Activated naive CD4-positive, alpha-beta T cell treated with anti-CD3 and anti-CD28 coated beads, Interleukin-2, amount 50 U/mL, for 24 hours (primary cell): ENCODE measurements around the gene IL2RA.

ENCODE experiments used
- H3K27ac Mint-ChIP-seq: one replicate; pipeline ENCODE4 v1.8.0; 2021; ENCODE audit warnings: mild to moderate bottlenecking, mixed read lengths
- H3K27me3 Mint-ChIP-seq: one replicate; pipeline ENCODE4 v1.8.0; 2021; ENCODE audit warnings: mixed read lengths
- H3K36me3 Mint-ChIP-seq: one replicate; pipeline ENCODE4 v1.8.0; 2021; ENCODE audit warnings: mixed read lengths
- H3K4me1 Mint-ChIP-seq: one replicate; pipeline ENCODE4 v1.8.0; 2021; ENCODE audit warnings: mixed read lengths
- H3K4me3 Mint-ChIP-seq: one replicate; pipeline ENCODE4 v1.8.0; 2021; ENCODE audit warnings: mild to moderate bottlenecking, mixed read lengths
- H3K9me3 Mint-ChIP-seq: one replicate; pipeline ENCODE4 v1.8.0; 2021; ENCODE audit warnings: mixed read lengths

The IL2RA gene

DNA sequence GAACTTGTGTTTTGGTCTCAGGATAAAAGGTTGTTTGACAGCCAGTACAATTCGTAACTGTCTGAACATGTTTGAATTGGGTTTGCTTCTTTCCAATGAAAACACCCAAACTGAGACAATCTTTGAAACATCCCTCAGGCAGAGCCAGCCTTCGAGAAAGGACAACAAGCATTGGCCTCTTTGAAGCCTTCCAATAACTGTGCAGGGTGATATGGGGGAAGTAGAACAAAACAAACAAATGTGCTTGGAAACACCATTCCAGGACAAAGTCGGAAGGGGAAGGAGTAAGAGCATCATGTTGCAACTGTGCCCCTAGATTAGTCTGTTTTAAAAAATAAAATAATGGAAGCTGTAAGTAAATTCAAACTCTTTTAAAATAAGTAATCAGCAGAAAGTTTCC lies 39.5 kb downstream of the IL2RA start:
- no peak overlapping the region for H3K4me3 Mint-ChIP-seq
- peaks cover 5% of the 10 kb centered on the region for H3K4me1 Mint-ChIP-seq
- H3K9me3 Mint-ChIP-seq: no peaks in the 10 kb centered on the region
- H3K27ac Mint-ChIP-seq: no peak overlapping the region
- H3K27me3 Mint-ChIP-seq: no peaks in the 10 kb centered on the region
- H3K36me3 Mint-ChIP-seq: peaks cover 41% of the 10 kb centered on the region

GRCh38 chr10:6020826-6021225 lies 41.3 kb downstream of the IL2RA start:
- peaks cover 10% of the 10 kb centered on the region for H3K4me1 Mint-ChIP-seq
- peaks cover 39% of the 10 kb centered on the region for H3K36me3 Mint-ChIP-seq
- no peak overlapping the region for H3K4me3 Mint-ChIP-seq
- no peaks in the 10 kb centered on the region for H3K9me3 Mint-ChIP-seq
- H3K27me3 Mint-ChIP-seq: no peaks in the 10 kb centered on the region
- H3K27ac Mint-ChIP-seq: no peak overlapping the region

- Mint-ChIP-seq H3K4me1 (peaks cover 20% of the 10 kb centered on the region), H3K27ac (no peak overlapping the region), H3K27me3 (no peaks in the 10 kb centered on the region), H3K36me3 (peaks cover 41% of the 10 kb centered on the region), H3K4me3 (no peak overlapping the region), H3K9me3 (no peaks in the 10 kb centered on the region)
These were observed 42.4 kb downstream of the IL2RA start for GRCh38 chr10:6019796-6020195.

DNA sequence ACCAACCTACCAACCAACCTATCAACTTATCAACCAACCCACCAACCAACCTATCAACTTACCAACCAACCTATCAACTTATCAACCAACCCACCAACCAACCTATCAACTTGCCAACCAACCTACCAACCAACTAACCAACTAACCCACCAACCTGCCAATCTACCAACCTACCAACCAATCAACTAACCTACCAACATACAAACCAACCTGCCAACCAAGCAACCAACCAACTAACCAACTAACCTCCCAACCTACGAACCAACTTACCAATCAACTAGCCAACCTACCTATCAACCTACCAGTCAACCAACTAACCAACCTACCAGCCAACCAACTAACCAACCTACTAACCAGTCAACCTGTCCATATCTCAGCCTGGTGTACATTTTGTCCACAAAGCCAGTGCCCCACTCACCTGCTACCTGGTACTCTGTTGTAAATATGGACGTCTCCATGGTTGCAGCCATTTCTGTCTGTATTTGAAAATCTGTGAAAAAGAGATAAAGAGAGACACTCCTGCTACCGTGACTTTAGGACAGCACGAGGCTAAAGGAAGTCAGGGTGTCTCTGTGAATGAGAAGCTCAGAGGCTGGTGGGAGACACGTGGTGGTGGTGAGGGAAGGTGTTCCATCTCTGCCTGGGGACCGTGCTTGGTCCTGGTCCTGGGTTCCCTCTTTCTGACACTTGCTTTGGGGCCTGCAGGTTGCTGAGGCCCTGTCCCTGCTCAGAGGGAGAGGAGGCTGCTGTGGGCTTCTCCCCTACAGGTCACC lies 43.0 kb downstream of the IL2RA start:
- Mint-ChIP-seq H3K27ac (peak overlapping the region; percentile 8), H3K4me3 (no peak overlapping the region), H3K36me3 (peaks cover 43% of the 10 kb centered on the region), H3K27me3 (no peaks in the 10 kb centered on the region), H3K9me3 (no peaks in the 10 kb centered on the region), H3K4me1 (peaks cover 26% of the 10 kb centered on the region)

- no peak overlapping the region for H3K4me3 Mint-ChIP-seq
- no peaks in the 10 kb centered on the region for H3K27me3 Mint-ChIP-seq
- peaks cover 29% of the 10 kb centered on the region for H3K4me1 Mint-ChIP-seq
- no peaks in the 10 kb centered on the region for H3K9me3 Mint-ChIP-seq
- H3K27ac Mint-ChIP-seq: no peak overlapping the region
- H3K36me3 Mint-ChIP-seq: peaks cover 40% of the 10 kb centered on the region
These were observed 43.7 kb downstream of the IL2RA start for GRCh38 chr10:6018422-6018821.

DNA sequence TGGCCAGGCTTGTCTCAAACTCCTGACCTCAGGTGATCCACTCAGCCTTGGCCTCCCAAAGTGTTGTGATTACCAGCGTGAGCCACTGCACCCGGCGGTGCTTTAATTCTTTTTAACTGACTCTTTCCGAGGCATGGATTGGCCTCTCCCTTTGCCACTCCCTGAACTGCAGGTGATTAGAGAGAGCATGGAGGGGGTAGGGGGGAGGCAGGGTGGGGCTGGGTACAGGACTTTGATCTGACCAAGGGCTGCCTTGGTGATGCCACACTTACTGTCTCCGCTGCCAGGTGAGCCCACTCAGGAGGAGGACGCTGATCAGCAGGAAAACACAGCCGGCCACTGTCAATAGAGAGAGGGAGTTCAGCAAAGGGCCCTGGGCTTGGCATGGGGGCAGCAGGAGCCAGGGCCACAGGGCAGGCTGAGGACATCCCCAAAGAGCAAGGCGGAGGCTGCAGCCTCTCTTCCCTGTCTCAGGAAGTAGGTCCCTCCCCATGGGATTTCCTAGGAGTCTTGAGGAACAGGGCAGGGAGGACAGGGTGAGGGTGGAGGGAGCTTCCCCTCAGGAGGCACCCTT lies 44.3 kb downstream of the IL2RA start:
- Mint-ChIP-seq H3K4me1 (peaks cover 29% of the 10 kb centered on the region), H3K9me3 (no peaks in the 10 kb centered on the region), H3K4me3 (no peak overlapping the region), H3K36me3 (peaks cover 35% of the 10 kb centered on the region), H3K27me3 (no peaks in the 10 kb centered on the region), H3K27ac (no peak overlapping the region)

- Mint-ChIP-seq H3K27ac (peak overlapping the region; percentile 94), H3K36me3 (peaks cover 24% of the 10 kb centered on the region), H3K27me3 (no peaks in the 10 kb centered on the region), H3K9me3 (no peaks in the 10 kb centered on the region), H3K4me3 (peak overlapping the region; percentile 65), H3K4me1 (peaks cover 37% of the 10 kb centered on the region)
These were observed 47.9 kb downstream of the IL2RA start for GRCh38 chr10:6014241-6014761.

- H3K27ac Mint-ChIP-seq: peak overlapping the region; percentile 94
- H3K9me3 Mint-ChIP-seq: no peaks in the 10 kb centered on the region
- no peak overlapping the region for H3K4me3 Mint-ChIP-seq
- peaks cover 17% of the 10 kb centered on the region for H3K36me3 Mint-ChIP-seq
- no peaks in the 10 kb centered on the region for H3K27me3 Mint-ChIP-seq
- H3K4me1 Mint-ChIP-seq: peaks cover 36% of the 10 kb centered on the region
These were observed 48.6 kb downstream of the IL2RA start for GRCh38 chr10:6013413-6014192.

DNA sequence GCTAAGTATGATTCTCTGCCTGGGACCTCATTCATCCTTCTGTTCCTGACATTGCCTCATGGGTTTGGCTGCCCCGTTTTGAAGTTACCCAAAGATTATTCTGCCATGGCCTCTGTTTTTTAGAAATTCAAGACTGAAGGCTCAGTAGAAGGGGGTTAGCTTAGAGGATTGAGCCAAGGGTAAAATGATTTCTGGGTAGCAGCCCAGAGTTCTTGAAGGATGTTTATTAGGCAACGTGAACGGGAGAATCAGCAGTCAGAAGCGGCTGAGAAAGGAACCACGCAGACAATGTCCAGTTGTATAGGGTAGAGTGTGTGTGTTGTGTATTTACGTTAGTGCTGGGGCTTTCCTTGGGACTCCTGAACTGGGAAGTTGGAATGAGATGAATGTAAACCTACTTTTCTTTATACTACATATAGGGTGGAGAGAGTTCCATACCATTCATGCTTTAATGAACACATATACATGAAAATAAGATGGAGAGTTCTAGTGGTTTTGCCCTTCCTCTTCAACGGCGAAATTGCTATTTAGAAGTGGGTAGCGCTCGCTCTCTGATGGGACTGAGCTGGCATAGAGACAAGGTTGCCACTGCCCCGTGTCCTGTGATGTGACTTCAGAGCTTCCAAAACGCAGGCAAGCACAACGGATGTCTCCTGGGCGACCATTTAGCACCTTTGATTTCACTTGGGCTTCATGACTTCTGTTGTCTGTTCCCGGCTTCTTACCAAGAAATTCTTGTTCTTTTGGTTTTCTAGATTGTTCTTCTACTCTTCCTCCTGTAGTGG lies 49.9 kb downstream of the IL2RA start:
- H3K9me3 Mint-ChIP-seq: no peaks in the 10 kb centered on the region
- no peak overlapping the region for H3K4me3 Mint-ChIP-seq
- peaks cover 36% of the 10 kb centered on the region for H3K4me1 Mint-ChIP-seq
- no peaks in the 10 kb centered on the region for H3K27me3 Mint-ChIP-seq
- H3K36me3 Mint-ChIP-seq: peaks cover 17% of the 10 kb centered on the region
- H3K27ac Mint-ChIP-seq: peak overlapping the region; percentile 70

DNA sequence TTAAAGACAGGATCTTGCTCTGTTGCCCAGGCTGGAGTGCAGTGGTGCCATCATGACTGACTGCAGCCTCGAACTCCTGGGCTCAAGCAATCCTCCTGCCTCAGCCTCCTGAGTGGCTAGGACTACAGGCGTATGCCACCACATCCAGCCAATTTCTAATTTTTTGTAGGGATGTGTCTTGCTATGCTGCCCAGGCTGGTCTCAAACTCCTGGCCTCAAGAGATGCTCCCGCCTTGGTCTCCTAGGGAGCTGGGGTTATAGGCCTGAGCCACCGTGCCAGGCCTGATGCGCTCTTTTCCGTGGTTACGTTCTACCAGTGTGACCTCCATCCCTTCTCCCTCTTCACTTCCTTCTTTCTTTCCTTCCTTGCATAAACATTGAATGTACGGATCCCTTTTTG lies 50.6 kb downstream of the IL2RA start:
- Mint-ChIP-seq H3K36me3 (peaks cover 12% of the 10 kb centered on the region), H3K27me3 (no peaks in the 10 kb centered on the region), H3K27ac (peak overlapping the region; percentile 87)

DNA sequence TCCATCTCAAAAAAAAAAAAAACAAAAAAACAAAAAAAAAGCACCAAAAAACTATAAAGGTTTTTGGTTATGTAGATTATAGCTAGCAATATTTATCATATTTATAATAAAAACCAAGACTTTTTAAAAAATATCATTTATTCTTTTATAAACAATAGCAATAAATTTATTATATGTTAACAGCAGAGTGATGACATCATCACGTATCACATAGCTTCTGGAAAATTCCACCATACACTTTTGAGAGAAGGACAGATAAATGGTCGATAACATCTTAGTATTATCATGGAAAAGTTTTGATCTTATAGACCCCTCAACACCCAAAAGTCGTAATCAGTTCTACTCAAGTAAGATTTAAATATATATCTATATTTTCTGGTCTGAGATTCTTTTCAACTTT lies 51.6 kb downstream of the IL2RA start:
- Mint-ChIP-seq H3K27ac (no peak overlapping the region), H3K27me3 (no peaks in the 10 kb centered on the region), H3K4me1 (peaks cover 29% of the 10 kb centered on the region), H3K9me3 (no peaks in the 10 kb centered on the region), H3K36me3 (peaks cover 11% of the 10 kb centered on the region), H3K4me3 (no peak overlapping the region)

More for the DNA sequence above, 50.6 kb downstream of the IL2RA start:
- no peak overlapping the region for H3K4me3 Mint-ChIP-seq
- peaks cover 32% of the 10 kb centered on the region for H3K4me1 Mint-ChIP-seq
- H3K9me3 Mint-ChIP-seq: no peaks in the 10 kb centered on the region

DNA sequence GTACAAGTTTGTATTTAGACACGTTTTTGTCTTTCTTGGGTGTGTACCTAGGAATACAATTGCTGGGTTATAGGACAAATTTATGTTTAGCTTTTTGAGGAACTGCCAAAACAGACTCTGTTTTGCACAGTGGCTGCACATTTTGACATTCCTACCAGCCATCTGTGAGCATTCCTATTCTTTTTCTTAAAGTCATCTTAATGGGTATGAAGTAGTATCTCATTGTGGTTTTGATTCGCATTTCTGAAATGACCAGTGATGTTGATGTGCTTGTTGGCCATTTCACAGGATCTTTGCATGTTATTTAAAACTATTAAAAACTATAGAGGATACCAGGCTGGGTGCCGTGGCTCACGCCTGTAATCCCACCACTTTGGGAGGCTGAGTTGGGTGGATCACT lies 52.2 kb downstream of the IL2RA start:
- Mint-ChIP-seq H3K36me3 (peaks cover 10% of the 10 kb centered on the region), H3K4me1 (peaks cover 22% of the 10 kb centered on the region), H3K27ac (no peak overlapping the region), H3K4me3 (no peak overlapping the region), H3K27me3 (no peaks in the 10 kb centered on the region), H3K9me3 (no peaks in the 10 kb centered on the region)

DNA sequence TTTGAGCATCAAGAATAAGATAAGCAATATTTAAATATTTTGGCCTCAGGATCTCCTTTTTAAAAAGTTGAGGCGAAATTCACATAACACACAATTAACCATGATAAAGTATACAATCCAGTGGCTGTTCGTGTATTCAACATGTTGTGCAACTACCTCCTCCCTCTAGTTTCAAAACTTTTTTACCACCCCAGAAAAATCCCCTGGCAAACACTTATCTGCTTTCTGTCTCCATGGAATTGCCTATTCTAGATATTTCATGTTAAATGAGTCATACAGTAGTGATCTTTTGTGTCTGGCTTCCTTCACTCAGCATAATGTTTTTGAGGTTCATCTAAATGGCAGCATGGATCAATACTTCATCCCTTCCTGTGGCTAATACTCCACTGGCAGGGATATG lies 53.0 kb downstream of the IL2RA start:
- peaks cover 7% of the 10 kb centered on the region for H3K36me3 Mint-ChIP-seq
- H3K4me1 Mint-ChIP-seq: peaks cover 14% of the 10 kb centered on the region
- H3K27me3 Mint-ChIP-seq: no peaks in the 10 kb centered on the region
- no peak overlapping the region for H3K4me3 Mint-ChIP-seq
- H3K9me3 Mint-ChIP-seq: no peaks in the 10 kb centered on the region
- no peak overlapping the region for H3K27ac Mint-ChIP-seq

DNA sequence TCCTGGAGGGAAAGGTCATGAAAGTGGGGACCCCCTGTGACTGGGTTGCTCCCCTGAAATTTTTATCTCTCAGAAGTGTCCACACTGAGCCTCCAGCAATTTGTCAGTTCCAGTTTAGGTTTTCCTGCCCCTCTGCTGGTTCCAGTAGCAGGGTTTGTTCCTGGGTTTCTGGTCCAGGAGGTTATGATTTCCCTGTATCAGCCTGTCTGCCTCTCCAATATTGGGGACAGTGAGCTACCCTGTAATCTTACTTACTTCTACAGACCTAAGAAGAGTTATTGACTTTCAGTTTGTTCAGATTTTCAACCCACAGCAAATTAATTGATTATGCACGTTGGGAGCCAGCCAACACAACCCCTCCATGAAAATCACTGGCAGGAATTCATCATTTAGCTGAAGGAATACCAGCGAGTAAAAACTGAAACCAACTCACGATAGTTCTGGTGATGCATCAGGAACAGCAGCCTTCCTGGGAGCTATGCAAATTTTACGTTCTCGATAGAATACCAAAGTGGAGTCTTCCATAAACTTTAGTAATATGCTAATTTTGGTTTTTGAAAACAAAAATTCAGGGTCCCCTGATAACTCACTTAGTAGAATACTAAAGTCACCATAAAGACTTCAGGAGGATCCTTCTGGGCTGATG lies 53.5 kb downstream of the IL2RA start:
- no peaks in the 10 kb centered on the region for H3K9me3 Mint-ChIP-seq
- peaks cover 7% of the 10 kb centered on the region for H3K36me3 Mint-ChIP-seq
- H3K27me3 Mint-ChIP-seq: no peaks in the 10 kb centered on the region
- no peak overlapping the region for H3K4me3 Mint-ChIP-seq
- peaks cover 12% of the 10 kb centered on the region for H3K4me1 Mint-ChIP-seq
- H3K27ac Mint-ChIP-seq: no peak overlapping the region

DNA sequence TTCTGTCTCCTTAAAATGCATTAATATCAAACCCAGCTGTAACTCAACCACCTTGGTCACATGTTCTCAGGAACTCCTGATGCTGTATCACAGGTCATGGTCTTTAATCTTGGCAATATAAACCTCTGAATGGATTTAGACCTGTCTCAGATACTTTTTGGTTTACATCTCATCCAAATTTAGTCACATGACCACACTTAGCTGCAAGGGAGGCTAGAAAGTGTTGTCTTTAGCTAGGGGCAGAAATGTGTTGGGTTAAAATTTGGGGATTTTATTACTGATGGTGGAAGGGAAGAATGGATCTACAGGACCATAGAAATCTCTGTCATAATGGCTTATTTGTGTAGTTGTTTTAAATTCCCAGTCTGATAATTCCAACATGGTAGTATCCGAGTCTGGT lies 55.2 kb downstream of the IL2RA start:
- no peaks in the 10 kb centered on the region for H3K27me3 Mint-ChIP-seq
- H3K4me3 Mint-ChIP-seq: no peak overlapping the region
- peaks cover 2% of the 10 kb centered on the region for H3K36me3 Mint-ChIP-seq
- peaks cover 14% of the 10 kb centered on the region for H3K4me1 Mint-ChIP-seq
- no peaks in the 10 kb centered on the region for H3K9me3 Mint-ChIP-seq
- H3K27ac Mint-ChIP-seq: no peak overlapping the region
